ENCODE results near the gene TRPM3.

DNA sequence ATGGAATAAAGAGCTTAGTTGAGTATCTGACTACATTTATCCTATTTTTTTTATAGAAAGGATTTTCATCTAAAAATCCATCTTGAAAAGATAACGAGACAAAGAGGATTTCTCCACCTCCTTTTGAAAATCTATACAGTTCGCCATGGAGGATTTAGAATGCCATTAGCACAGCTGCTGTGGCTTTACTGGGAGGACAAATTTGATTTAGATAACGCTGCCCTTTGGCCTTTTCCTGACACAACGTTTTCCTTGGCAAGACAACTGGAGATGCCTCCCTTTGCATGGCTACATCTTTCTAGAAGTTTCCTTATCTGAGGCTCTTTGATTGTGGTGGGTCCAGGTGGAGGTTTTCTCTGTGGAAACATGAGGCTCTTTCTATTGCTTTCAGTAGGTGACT is 560.3 kb downstream of the TRPM3 start:
- no peak for TF ChIP-seq POLR2A (IDR thresholded peaks at IDR 0.05)
- TF ChIP-seq, protein P1, sequence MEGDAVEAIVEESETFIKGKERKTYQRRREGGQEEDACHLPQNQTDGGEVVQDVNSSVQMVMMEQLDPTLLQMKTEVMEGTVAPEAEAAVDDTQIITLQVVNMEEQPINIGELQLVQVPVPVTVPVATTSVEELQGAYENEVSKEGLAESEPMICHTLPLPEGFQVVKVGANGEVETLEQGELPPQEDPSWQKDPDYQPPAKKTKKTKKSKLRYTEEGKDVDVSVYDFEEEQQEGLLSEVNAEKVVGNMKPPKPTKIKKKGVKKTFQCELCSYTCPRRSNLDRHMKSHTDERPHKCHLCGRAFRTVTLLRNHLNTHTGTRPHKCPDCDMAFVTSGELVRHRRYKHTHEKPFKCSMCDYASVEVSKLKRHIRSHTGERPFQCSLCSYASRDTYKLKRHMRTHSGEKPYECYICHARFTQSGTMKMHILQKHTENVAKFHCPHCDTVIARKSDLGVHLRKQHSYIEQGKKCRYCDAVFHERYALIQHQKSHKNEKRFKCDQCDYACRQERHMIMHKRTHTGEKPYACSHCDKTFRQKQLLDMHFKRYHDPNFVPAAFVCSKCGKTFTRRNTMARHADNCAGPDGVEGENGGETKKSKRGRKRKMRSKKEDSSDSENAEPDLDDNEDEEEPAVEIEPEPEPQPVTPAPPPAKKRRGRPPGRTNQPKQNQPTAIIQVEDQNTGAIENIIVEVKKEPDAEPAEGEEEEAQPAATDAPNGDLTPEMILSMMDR (IDR thresholded peaks at IDR 0.05): no peak

Measured in adrenal gland (tissue), 5 donors.